GM12878 (cell line): ENCODE results near the gene OCA2. TPM values are rescaled to one million over a fixed set of nuclear protein-coding genes. Genes with fewer than 3 reads are reported as not detected.

Experiments
- ATAC-seq: fragments of 200-7000 bp; cut with Tn5 transposase; 3 replicates; pipeline ENCODE4 v1.9.1; 2020; ENCODE audit warnings: mild to moderate bottlenecking, moderate library complexity
- BruUV-seq: library from RNA; stranded (reverse); fragments of 400-500 nt; replicated peaks from 2 replicates; lab custom pipeline; 2021; lab: Mats Ljungman, UMichigan
- CTCF ChIA-PET: fragments of 300-600 bp; sonication (Branson Sonifier 250); formaldehyde crosslinking; extraction: SDS; loops from one replicate; lab custom pipeline; 2021; ENCODE audit warnings: inconsistent platforms; lab: Yijun Ruan, JAX
- POLR2A ChIA-PET: fragments of 350-600 bp; formaldehyde crosslinking; extraction: SDS; loops from one replicate; lab custom pipeline; 2021; ENCODE audit warnings: inconsistent platforms; lab: Charles Lee
- RAD21 ChIA-PET: fragments of 300-600 bp; sonication (Branson Sonifier 250); formaldehyde crosslinking; loops from one replicate; lab custom pipeline; 2023; ENCODE audit warnings: antibody characterized with exemption; ENCODE audit not compliant: unreplicated experiment; lab: Charles Lee
- SMC1A ChIA-PET: fragments of 300-600 bp; sonication (Branson Sonifier 250); formaldehyde crosslinking; loops from one replicate; lab custom pipeline; 2023; ENCODE audit not compliant: unreplicated experiment, uncharacterized antibody; lab: Charles Lee
- DNase-seq: peaks from one replicate; pipeline ENCODE4 v3.0.0-alpha.2; 2011; ENCODE audit warnings: low read depth, low spot score
- FAIRE-seq: peaks from 3 replicates; lab custom pipeline; 2011; peaks lifted over from hg19 to GRCh38; lab: Jason Lieb, UNC
- H2AFZ ChIP-seq: 2 replicates; pipeline ENCODE4 v1.6.0; 2011; ENCODE audit warnings: low read depth, low read length, control low read depth; ENCODE audit not compliant: control insufficient read depth
- H3K27ac ChIP-seq: 2 replicates; pipeline ENCODE4 v1.5.1; 2011; ENCODE audit warnings: control low read depth; ENCODE audit not compliant: control insufficient read depth, insufficient read depth
- H3K27me3 ChIP-seq, 2 experiments: replicated peaks in 1 of 2; 2 replicates each; pipeline versions ENCODE4 v1.6.0 to v1.6.1; 2011; ENCODE audit warnings: low read length in 1 of 2; ENCODE audit not compliant: control insufficient read depth in 2 of 2, insufficient read depth in 2 of 2
- H3K36me3 ChIP-seq, 2 experiments: 2 replicates each; pipeline ENCODE4 v1.5.1; 2011; ENCODE audit warnings: low read length in 1 of 2; ENCODE audit not compliant: control insufficient read depth in 2 of 2, insufficient read depth in 2 of 2
- H3K4me1 ChIP-seq: 2 replicates; pipeline ENCODE4 v1.6.1; 2011; ENCODE audit warnings: mild to moderate bottlenecking, low read length, moderate library complexity, mixed read lengths; ENCODE audit not compliant: control insufficient read depth, insufficient read depth
- H3K4me2 ChIP-seq: 2 replicates; pipeline ENCODE4 v1.6.0; 2011; ENCODE audit warnings: control low read depth; ENCODE audit not compliant: control insufficient read depth, insufficient read depth
- H3K4me3 ChIP-seq: fragments of 200-600 bp; sonication (generic); 2 replicates; pipeline ENCODE4 v1.5.1; 2016
- H3K79me2 ChIP-seq: 2 replicates; pipeline ENCODE4 v1.6.0; 2011; ENCODE audit warnings: low read length; ENCODE audit not compliant: control insufficient read depth, insufficient read depth
- H3K9ac ChIP-seq: 2 replicates; pipeline ENCODE4 v1.8.0; 2011; ENCODE audit warnings: low read length, control low read depth, mixed read lengths; ENCODE audit not compliant: control insufficient read depth, insufficient read depth
- H3K9me3 ChIP-seq: replicated peaks from 3 replicates; pipeline ENCODE4 v1.5.1; 2011; ENCODE audit warnings: mild to moderate bottlenecking, low read length; ENCODE audit not compliant: control insufficient read depth, insufficient read depth
- H4K20me1 ChIP-seq: 2 replicates; pipeline ENCODE4 v1.6.0; 2011; ENCODE audit not compliant: control insufficient read depth, insufficient read depth
- CBX5 ChIP-seq: sonication (generic); IDR thresholded peaks from 2 replicates; pipeline ENCODE4 v1.6.1; 2016; ENCODE audit warnings: low read depth, moderate library complexity, mild to moderate bottlenecking, inconsistent platforms
- MAX ChIP-seq: IDR thresholded peaks from 2 replicates; pipeline ENCODE4 v1.6.1; 2012; ENCODE audit warnings: low read depth, low read length, improper control_type of control experiment
- RB1 ChIP-seq: fragments of 450-650 bp; formaldehyde crosslinking; IDR thresholded peaks from 2 replicates; pipeline ENCODE4 v1.6.1; 2017; ENCODE audit warnings: mild to moderate bottlenecking, borderline replicate concordance
- SP1 ChIP-seq: IDR thresholded peaks from one replicate; pipeline ENCODE4 v1.6.1; 2011; ENCODE audit warnings: low read depth, low read length
- SPI1 ChIP-seq: IDR thresholded peaks from 2 replicates; pipeline ENCODE4 v1.6.1; 2011; ENCODE audit warnings: low read depth, mild to moderate bottlenecking, low read length, moderate library complexity, borderline replicate concordance; ENCODE audit not compliant: insufficient read depth
- TCF3 ChIP-seq: IDR thresholded peaks from 2 replicates; pipeline ENCODE4 v1.6.1; 2012; ENCODE audit warnings: low read depth, mild to moderate bottlenecking, low read length, borderline replicate concordance; ENCODE audit not compliant: insufficient read depth
- ZBED1 ChIP-seq: IDR thresholded peaks from 2 replicates; pipeline ENCODE4 v1.6.1; 2016; ENCODE audit warnings: borderline replicate concordance
- ZNF207 ChIP-seq: fragments of 450-650 bp; IDR thresholded peaks from 2 replicates; pipeline ENCODE4 v1.6.1; 2014; ENCODE audit warnings: antibody characterized with exemption, mild to moderate bottlenecking, borderline replicate concordance
- ZNF217 ChIP-seq: fragments of 450-650 bp; IDR thresholded peaks from 2 replicates; pipeline ENCODE4 v1.6.1; 2017; ENCODE audit warnings: antibody characterized with exemption, mild to moderate bottlenecking
- WGBS: methylation state at CpG from one replicate; pipeline ENCODE4 v1.1.6; 2016; ENCODE audit warnings: low lambda C conversion rate; ENCODE audit not compliant: insufficient replicate concordance, insufficient coverage; ENCODE audit errors: missing lambda C conversion rate; 5-methylcytosine and 5-hydroxymethylcytosine counted together
- in situ Hi-C: fragments of 300-500 bp; cut with MboI; formaldehyde crosslinking; loops from 9 replicates; pipeline ENCODE4 v1.14.3; 2018; ENCODE audit warnings: mixed read lengths
- intact Hi-C: fragments of 100-400 bp; cut with micrococcal nuclease; formaldehyde crosslinking; loops from one replicate; pipeline ENCODE4 v1.14.2; 2022; ENCODE audit not compliant: unreplicated experiment
- polyA plus RNA-seq, 11 experiments: library from polyadenylated mRNA; depleted of rRNA in 4 of 11; unstranded in 6 of 11; stranded (reverse) in 5 of 11; fragments of >200 nt; fragmentation: Nextera tagmentation in 4 of 11; fragmentation: Illumina TruSeq in 1 of 11; extraction: Ambion mirVana in 4 of 11; extraction: Trizol in 1 of 11; gene quantifications; 1 replicate in 1 of 11; 2 replicates in 10 of 11; pipeline versions ENCODE4 v1.2.1 to v1.2.3, GENCODE V29; 2011 to 2016; ENCODE audit warnings: inconsistent platforms in 2 of 11, missing spikeins in 2 of 11, low read depth in 1 of 11
- total RNA-seq, 4 experiments: library from RNA; depleted of rRNA in 3 of 4; stranded (reverse); fragments of >200 nt in 3 of 4; fragmentation: Illumina TruSeq in 1 of 4; extraction: Trizol in 1 of 4; gene quantifications; 2 replicates each; pipeline versions ENCODE4 v1.2.1 to v1.2.3, GENCODE V29; 2013 to 2021
- TF ChIP-seq, protein P1 (sequence below): fragments of 450-650 bp; IDR thresholded peaks from 2 replicates; pipeline ENCODE4 v1.6.1; 2018; ENCODE audit warnings: mild to moderate bottlenecking, low read depth, moderate library complexity; ENCODE audit not compliant: partially characterized antibody

OCA2 gene
- total and polyA plus RNA-seq, 10 of the 15 experiments (the other 5 are each of a cell fraction or from before 2014, with no cell fraction given) = 0.04 to 1.8 TPM; not detected in 8

DNA sequence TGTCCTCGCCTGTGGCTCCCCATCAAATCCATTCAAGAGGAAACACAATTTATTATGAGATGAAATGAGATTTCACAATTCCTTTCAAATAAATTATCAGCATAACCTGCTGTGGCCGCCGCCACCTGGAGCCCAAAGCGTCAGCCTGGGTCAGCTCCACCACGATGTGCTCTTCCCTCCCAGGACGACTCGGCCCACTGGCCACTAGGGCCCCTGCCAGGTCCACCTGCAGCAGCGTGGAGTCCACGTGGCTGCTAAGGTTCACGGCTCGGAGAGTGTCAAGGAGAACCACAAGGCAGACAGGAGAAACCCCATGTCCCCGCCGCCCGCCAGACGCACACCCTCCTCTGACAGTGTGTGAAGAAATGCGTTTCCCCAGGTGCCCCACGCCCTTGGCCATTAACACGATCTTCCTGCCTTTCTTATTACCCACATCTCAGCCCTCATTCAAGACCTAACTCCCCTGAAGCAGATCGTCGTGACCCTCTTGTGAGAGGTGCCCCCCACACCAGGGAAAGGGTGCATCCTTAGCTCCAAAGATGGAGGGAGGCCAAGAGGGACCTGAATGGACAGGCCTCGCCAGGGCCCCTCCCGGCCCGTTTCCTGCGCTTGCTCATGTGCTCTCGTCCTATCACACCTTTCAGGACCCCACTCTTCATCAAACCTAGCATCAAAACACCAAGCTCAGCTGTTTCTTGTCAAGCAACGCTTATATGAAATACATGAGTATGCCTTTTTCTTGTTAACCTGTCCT, 80.6 kb downstream of the OCA2 start (continued):
- no peak for TF ChIP-seq ZBED1
- TF ChIP-seq, protein P1, sequence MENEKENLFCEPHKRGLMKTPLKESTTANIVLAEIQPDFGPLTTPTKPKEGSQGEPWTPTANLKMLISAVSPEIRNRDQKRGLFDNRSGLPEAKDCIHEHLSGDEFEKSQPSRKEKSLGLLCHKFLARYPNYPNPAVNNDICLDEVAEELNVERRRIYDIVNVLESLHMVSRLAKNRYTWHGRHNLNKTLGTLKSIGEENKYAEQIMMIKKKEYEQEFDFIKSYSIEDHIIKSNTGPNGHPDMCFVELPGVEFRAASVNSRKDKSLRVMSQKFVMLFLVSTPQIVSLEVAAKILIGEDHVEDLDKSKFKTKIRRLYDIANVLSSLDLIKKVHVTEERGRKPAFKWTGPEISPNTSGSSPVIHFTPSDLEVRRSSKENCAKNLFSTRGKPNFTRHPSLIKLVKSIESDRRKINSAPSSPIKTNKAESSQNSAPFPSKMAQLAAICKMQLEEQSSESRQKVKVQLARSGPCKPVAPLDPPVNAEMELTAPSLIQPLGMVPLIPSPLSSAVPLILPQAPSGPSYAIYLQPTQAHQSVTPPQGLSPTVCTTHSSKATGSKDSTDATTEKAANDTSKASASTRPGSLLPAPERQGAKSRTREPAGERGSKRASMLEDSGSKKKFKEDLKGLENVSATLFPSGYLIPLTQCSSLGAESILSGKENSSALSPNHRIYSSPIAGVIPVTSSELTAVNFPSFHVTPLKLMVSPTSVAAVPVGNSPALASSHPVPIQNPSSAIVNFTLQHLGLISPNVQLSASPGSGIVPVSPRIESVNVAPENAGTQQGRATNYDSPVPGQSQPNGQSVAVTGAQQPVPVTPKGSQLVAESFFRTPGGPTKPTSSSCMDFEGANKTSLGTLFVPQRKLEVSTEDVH = no peak
- TF ChIP-seq RB1 = no peak
- TF ChIP-seq MAX = no peak
- TF ChIP-seq ZNF207 = no peak
- TF ChIP-seq SPI1 = no peak
- TF ChIP-seq TCF3 = no peak
- no peak for TF ChIP-seq ZNF217

- Histone ChIP-seq H3K36me3 (no peaks in the 10 kb centered on the region), H4K20me1 (no peaks in the 10 kb centered on the region), H3K4me2 (no peak overlapping the region), H2AFZ (no peak overlapping the region), H3K9ac (no peak overlapping the region), H3K79me2 (no peaks in the 10 kb centered on the region), H3K4me1 (no peaks in the 10 kb centered on the region), H3K27me3 (no peaks in the 10 kb centered on the region), H3K9me3 (no peaks in the 10 kb centered on the region; the same call in 2 of the 3 replicates), H3K4me3 (no peak overlapping the region), H3K27ac (no peak overlapping the region)
- ATAC-seq (no peak), FAIRE-seq (no peak), DNase-seq (no peak)
- intact Hi-C loops (no loop called here), in situ Hi-C loops (no loop called here)
- TF ChIP-seq CBX5 (no peak), SP1 (no peak)
- SMC1A ChIA-PET = no interaction called here
- BruUV-seq = no TSS peak
- RAD21 ChIA-PET = no interaction called here
- POLR2A ChIA-PET = no interaction called here
- CTCF ChIA-PET = no interaction called here
- 64% methylated on average over 10 of the region's 10 CpGs for WGBS
Observed at GRCh38 chr15:28017423-28017924, 81.6 kb downstream of the OCA2 start.
